GM18951 (cell line): ENCODE measurements around the gene SPATA3.
"Not testable (repeated sequence)": the region's sequence is repeated elsewhere in the genome, so short reads cannot be mapped to it uniquely, and the experiment has no call there.

ENCODE experiments used
- POLR2A ChIP-seq: IDR thresholded peaks from 4 replicates; pipeline ENCODE4 v1.6.1; 2011; ENCODE audit warnings: mild to moderate bottlenecking; ENCODE audit not compliant: insufficient read length, insufficient read depth; ENCODE audit errors: extremely low read depth
- in situ Hi-C: fragments of 300-500 bp; cut with MboI; formaldehyde crosslinking; loops from one replicate; pipeline ENCODE4 v1.12.0; 2022; ENCODE audit warnings: low sequenced_read_pairs, mixed read lengths, inconsistent platforms; ENCODE audit not compliant: unreplicated experiment

Gene SPATA3

GRCh38 chr2:231009236-231009919 lies 13.5 kb downstream of the SPATA3 start:
- TF ChIP-seq POLR2A, result no peak
- in situ Hi-C loops, result no loop called here

DNA sequence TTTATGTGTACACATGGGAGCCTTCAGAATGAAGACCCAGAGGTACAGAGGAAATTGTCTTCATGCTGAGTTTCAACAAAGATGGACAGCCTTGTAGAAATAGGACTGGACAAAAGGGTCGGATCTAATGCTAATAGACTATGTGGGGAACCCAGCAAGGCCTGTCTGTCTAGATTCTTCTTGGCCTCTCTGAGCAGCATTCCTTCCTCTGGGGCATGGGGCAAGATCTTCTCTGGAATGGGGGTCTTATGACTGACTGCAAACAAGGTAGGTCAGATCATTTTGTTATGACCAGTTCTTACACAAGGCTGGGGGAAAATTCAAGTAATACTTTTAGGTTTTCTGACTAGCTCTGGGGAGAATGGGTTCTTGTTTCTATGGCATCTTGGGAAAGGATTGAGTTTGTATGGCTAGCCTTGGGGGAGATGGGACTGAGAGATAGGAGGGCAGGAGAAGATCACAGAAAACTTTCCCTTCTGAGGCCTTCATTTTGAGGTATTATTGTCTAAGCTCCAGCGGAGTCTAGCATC lies 14.3 kb downstream of the SPATA3 start:
- no peak for TF ChIP-seq POLR2A
- in situ Hi-C loops, result no loop called here

GRCh38 chr2:231011526-231011925 lies 15.6 kb downstream of the SPATA3 start:
- no peak for TF ChIP-seq POLR2A
- in situ Hi-C loops, result no loop called here

DNA sequence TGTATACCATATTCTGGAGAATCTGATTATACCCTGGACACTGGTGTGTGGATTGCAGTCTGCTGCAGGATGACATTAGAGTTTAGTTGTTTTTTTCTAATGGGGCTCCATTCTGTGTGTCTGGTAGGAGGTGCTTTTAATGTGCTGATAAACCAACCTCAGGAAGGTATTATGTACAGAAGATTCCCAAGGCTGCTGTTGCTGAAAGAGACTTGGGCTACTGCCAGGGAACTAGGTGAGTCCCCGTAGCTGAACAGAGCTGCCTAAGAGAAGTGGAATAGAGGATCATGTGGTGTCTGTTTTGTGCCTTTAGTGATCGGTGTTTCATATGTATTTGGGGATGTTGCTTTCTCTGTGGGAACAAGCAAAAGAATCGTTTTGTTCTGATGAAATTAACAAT lies 16.5 kb downstream of the SPATA3 start:
- TF ChIP-seq POLR2A, result no peak
- in situ Hi-C loops, result no loop called here

DNA sequence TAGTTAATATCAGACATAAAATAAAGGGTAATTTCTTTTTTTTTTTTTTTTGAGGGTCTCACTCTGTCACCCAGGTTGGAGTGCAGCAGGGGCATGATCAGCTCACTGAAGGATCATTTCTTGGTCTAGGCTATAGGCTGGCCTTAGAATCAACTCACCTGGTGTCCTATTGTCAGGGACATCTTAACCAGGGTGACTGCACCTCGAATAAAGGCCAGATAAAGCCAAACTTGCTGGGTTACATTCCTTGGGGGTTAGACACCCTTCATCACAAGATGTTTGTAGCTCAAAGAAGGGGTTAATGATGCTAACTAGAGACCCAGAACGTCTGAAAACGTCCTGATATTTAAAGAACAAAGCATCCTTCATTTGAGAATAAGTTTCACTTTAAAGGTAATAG lies 17.9 kb downstream of the SPATA3 start:
- in situ Hi-C loops, result no loop called here
- TF ChIP-seq POLR2A, result no peak

DNA sequence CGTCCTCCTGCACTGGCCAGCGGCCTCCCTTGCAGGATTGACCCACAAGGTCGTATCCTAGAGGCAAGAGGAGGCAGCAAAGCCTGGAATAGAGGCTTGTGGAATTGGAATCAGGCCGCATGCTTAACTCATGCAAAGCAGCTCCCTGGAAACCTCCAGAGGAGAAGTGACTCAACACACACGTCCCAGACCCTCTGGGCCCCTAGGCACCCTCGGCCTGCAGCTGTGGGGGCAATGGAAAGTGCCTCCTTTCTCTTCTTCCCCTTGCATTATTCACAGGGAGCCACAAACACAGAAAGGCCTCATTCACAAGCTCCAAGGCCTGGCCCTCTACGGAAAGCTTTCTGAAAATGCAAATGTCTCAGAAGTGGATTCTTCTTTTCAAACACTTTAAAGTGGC lies 19.6 kb downstream of the SPATA3 start:
- in situ Hi-C loops, result no loop called here
- TF ChIP-seq POLR2A, result no peak

DNA sequence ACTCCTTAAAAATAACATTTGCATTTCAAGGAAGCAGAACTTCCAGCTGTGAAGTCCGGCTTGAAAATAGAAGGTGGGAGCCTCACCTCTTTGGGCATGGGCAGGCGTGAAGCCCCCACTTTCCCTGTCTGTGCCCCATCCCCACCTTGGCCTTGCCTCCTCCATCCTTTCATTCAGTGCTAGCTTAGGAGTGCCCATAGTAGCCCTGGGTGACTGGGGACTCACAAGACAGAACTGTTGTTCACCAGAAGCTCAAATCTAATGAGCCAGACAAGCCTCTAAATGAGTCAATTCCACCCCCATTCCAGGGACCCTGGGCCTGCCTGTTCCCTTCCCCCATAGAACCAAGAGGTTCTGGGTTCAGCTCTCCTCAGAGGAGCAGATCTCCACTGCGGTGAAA lies 20.0 kb downstream of the SPATA3 start:
- in situ Hi-C loops, result no loop called here
- TF ChIP-seq POLR2A, result no peak

- TF ChIP-seq POLR2A, result no peak
- in situ Hi-C loops, result no loop called here
Observed at GRCh38 chr2:231016566-231017230, 20.8 kb downstream of the SPATA3 start.

GRCh38 chr2:231017231-231017598 lies 21.3 kb downstream of the SPATA3 start:
- no peak for TF ChIP-seq POLR2A
- in situ Hi-C loops, result no loop called here

DNA sequence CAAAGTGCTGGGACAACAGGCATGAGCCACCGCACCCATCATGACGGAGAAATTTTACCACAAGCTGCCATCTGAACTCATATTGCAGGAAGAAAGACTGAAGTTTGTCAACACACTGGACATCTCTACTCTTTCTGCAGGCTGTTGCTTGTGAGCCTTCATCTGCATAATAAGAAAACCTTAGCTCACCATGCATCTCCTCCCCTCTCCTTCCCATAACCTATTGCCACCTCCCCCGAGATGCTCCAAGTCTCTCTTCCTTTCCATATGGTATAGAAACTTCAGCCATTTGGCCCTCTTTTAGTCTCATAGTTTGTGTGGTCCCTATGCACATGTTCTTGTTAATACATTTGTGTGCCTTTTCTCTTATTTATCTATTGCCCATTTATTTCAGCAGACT lies 22.3 kb downstream of the SPATA3 start:
- in situ Hi-C loops, result no loop called here
- TF ChIP-seq POLR2A, result no peak

GRCh38 chr2:231025059-231025458 lies 29.1 kb downstream of the SPATA3 start:
- in situ Hi-C loops, result not testable (repeated sequence)

- in situ Hi-C loops, result no loop called here
- TF ChIP-seq POLR2A, result no peak
Observed at GRCh38 chr2:231028889-231029288, 33.0 kb downstream of the SPATA3 start.

DNA sequence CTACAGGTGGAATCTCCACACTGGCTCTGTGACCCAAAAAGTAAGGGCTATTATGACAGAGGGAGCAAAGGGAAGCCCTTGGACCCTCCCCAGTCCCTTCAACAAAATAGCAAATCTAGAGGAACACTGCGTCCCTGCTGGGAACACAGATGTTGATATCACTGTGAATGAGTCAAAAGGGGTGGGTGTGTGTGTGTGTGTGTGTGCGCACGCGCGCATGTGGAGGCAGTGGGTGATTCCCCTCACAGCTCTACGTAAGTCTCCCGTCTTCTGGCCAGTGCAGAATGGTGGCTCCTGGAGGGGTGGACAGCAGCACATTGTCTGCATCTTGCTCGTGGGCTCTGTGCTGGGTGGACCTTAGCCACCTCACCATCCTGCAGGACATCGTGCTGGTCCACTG lies 33.6 kb downstream of the SPATA3 start:
- no peak for TF ChIP-seq POLR2A
- in situ Hi-C loops, result no loop called here

GRCh38 chr2:231030725-231031124 lies 34.8 kb downstream of the SPATA3 start:
- TF ChIP-seq POLR2A, result no peak
- in situ Hi-C loops, result no loop called here
